HEK293T (cell line): Measurements from ENCODE around the gene ZBTB38.

Experiments
- CTCF ChIA-PET: fragments of 350-600 bp; formaldehyde crosslinking; extraction: SDS; loops from one replicate; lab custom pipeline; 2021; ENCODE audit warnings: antibody characterized with exemption, inconsistent platforms; lab: Yijun Ruan, JAX
- POLR2A ChIA-PET: fragments of 350-600 bp; formaldehyde crosslinking; extraction: SDS; loops from one replicate; lab custom pipeline; 2020; ENCODE audit warnings: antibody characterized with exemption, inconsistent platforms; lab: Yijun Ruan, JAX
- DNase-seq: peaks from one replicate; pipeline ENCODE4 v3.0.0; 2012; ENCODE audit warnings: mixed read lengths; ENCODE audit errors: extremely low spot score
- ARNT ChIP-seq: fragments of 450-650 bp; IDR thresholded peaks from 2 replicates; pipeline ENCODE4 v1.6.1; 2017; ENCODE audit warnings: mild to moderate bottlenecking
- BHLHE40 ChIP-seq: fragments of 450-650 bp; IDR thresholded peaks from 2 replicates; pipeline ENCODE4 v1.6.1; 2016; ENCODE audit warnings: mild to moderate bottlenecking, moderate library complexity, borderline replicate concordance
- CTBP1 ChIP-seq: fragments of 450-650 bp; IDR thresholded peaks from 2 replicates; pipeline ENCODE4 v1.6.1; 2016; ENCODE audit warnings: borderline replicate concordance
- ELF4 ChIP-seq: fragments of 450-650 bp; IDR thresholded peaks from 2 replicates; pipeline ENCODE4 v1.6.1; 2017; ENCODE audit warnings: antibody characterized with exemption
- FOXA1 ChIP-seq: fragments of 450-650 bp; IDR thresholded peaks from 2 replicates; pipeline ENCODE4 v1.6.1; 2016; ENCODE audit warnings: mild to moderate bottlenecking
- FOXK2 ChIP-seq: fragments of 450-650 bp; IDR thresholded peaks from 2 replicates; pipeline ENCODE4 v1.6.1; 2016; ENCODE audit warnings: mild to moderate bottlenecking
- FOXM1 ChIP-seq: fragments of 450-650 bp; IDR thresholded peaks from 2 replicates; pipeline ENCODE4 v1.6.1; 2017; ENCODE audit warnings: mild to moderate bottlenecking, borderline replicate concordance
- HDGF ChIP-seq: fragments of 450-650 bp; IDR thresholded peaks from 2 replicates; pipeline ENCODE4 v1.6.1; 2017; ENCODE audit warnings: antibody characterized with exemption, borderline replicate concordance
- L3MBTL2 ChIP-seq: fragments of 450-650 bp; conservative IDR thresholded peaks from 2 replicates; pipeline ENCODE4 v1.6.1; 2016; ENCODE audit warnings: mild to moderate bottlenecking
- LEF1 ChIP-seq: fragments of 450-650 bp; IDR thresholded peaks from 2 replicates; pipeline ENCODE4 v1.6.1; 2017; ENCODE audit warnings: mild to moderate bottlenecking, borderline replicate concordance
- NFRKB ChIP-seq: fragments of 450-650 bp; IDR thresholded peaks from 2 replicates; pipeline ENCODE4 v1.6.1; 2016; ENCODE audit warnings: mild to moderate bottlenecking, moderate library complexity
- SP1 ChIP-seq: fragments of 450-650 bp; IDR thresholded peaks from 2 replicates; pipeline ENCODE4 v1.6.1; 2017
- SUZ12 ChIP-seq: fragments of 450-650 bp; IDR thresholded peaks from 2 replicates; pipeline ENCODE4 v1.6.1; 2016; ENCODE audit warnings: mild to moderate bottlenecking
- TARDBP ChIP-seq: fragments of 450-650 bp; IDR thresholded peaks from 2 replicates; pipeline ENCODE4 v1.6.1; 2016
- ZNF384 ChIP-seq: fragments of 450-650 bp; IDR thresholded peaks from 2 replicates; pipeline ENCODE4 v1.6.1; 2016
- TF ChIP-seq, protein P1 (sequence below): fragments of 450-650 bp; IDR thresholded peaks from 2 replicates; pipeline ENCODE4 v1.6.1; 2016

The ZBTB38 gene

GRCh38 chr3:141391298-141391990 lies 23.1 kb downstream of the ZBTB38 start:
- TF ChIP-seq ARNT = no peak
- no peak for TF ChIP-seq SUZ12
- TF ChIP-seq BHLHE40 = no peak
- TF ChIP-seq ELF4 = no peak
- TF ChIP-seq, protein P1, sequence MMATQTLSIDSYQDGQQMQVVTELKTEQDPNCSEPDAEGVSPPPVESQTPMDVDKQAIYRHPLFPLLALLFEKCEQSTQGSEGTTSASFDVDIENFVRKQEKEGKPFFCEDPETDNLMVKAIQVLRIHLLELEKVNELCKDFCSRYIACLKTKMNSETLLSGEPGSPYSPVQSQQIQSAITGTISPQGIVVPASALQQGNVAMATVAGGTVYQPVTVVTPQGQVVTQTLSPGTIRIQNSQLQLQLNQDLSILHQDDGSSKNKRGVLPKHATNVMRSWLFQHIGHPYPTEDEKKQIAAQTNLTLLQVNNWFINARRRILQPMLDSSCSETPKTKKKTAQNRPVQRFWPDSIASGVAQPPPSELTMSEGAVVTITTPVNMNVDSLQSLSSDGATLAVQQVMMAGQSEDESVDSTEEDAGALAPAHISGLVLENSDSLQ = no peak
- TF ChIP-seq HDGF = no peak
- no peak for TF ChIP-seq NFRKB
- TF ChIP-seq FOXA1 = no peak
- no peak for TF ChIP-seq CTBP1
- no peak for TF ChIP-seq SP1
- no peak for TF ChIP-seq FOXM1
- no peak for TF ChIP-seq LEF1
- CTCF ChIA-PET = no interaction called here
- POLR2A ChIA-PET = no interaction called here
- no peak for DNase-seq

DNA sequence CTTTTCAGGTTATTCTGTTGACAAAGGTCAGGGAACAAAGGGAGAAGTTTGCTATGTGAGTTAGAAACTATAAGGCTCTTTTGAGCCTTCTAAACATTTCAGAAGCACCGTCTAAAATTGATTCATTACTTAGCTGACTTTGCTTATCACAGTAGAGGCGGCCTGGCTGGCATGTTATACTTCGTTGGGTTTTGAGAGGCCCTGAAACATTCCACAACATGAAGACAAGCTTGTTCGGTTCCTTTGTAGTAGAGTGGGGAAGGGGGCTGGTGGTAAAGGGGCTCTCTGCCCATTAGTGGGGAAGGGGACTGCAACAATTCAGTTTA lies 23.6 kb downstream of the ZBTB38 start:
- no peak for TF ChIP-seq L3MBTL2
- TF ChIP-seq SP1 = no peak
- no peak for TF ChIP-seq FOXA1
- TF ChIP-seq SUZ12 = no peak
- no peak for TF ChIP-seq ARNT
- TF ChIP-seq, protein P1 = no peak
- TF ChIP-seq NFRKB = no peak
- TF ChIP-seq BHLHE40 = no peak
- TF ChIP-seq FOXK2 = no peak
- ChIA-PET POLR2A (no interaction called here), CTCF (no interaction called here)
- no peak for DNase-seq

DNA sequence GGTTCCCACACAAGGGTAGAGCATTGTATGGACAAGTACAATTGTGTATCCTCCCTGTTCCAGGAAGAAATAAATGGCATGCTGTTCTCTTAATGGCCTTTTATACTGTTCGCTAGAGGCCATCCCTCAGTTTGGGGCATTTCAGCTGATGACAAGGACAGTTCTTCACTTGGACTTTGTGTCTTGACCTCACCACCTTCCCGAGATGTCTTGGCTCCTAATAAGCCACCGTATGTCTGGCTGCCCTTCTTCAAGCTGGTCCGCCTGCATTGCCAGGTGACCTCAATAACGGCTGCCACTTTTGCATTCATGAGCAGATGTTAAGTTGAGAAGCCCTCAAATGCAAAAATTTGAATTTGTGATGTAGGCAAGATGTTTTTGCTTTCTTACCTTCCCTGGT lies 24.1 kb downstream of the ZBTB38 start:
- CTCF ChIA-PET = no interaction called here

DNA sequence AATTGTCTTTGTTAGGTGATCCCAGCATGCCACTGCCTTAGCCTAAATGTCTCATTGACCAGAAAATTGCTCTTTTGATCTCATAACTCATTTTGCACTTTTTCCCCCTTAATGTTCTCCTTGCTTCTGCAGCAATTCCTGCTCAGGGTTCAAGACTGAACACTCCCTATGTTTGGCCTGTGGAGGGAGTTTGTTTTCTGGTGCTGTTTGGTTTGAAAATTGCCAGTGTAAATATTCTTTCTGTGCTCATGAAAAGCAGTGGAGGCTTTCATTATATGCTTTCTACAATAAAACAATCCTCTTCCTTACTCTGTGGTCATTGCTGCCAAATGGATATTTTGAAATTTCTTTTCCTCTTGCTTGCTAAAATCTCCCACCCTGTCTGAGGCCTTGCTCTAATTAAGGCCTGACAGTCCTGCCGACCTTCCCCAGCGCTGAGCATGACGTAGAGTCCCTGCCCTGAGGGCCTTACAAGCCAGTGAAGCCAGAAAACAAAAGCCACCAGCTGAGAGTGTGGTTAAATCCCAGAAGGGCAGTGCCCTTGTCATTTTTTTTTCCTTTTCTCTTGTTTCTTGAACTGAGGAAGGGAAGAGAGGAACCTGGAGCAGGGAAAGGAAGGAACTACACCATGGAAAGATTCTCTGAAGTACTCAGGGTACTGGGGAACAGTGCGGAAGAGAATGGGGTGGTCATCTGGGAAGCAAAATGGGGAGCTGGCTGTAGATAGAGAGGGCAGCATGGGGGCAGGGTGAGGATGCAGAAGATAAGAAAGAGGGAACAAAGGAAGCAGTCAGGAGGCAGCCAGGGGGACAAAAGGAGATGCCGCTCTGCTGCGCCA lies 24.8 kb downstream of the ZBTB38 start:
- CTCF ChIA-PET = no interaction called here

More for the DNA sequence above, 24.1 kb downstream of the ZBTB38 start:
- POLR2A ChIA-PET = no interaction called here
- no peak for DNase-seq
- TF ChIP-seq HDGF = no peak
- TF ChIP-seq SP1 = no peak
- TF ChIP-seq SUZ12 = no peak
- TF ChIP-seq, protein P1 = no peak
- no peak for TF ChIP-seq ZNF384
- no peak for TF ChIP-seq NFRKB
- TF ChIP-seq ARNT = no peak
- no peak for TF ChIP-seq ELF4
- no peak for TF ChIP-seq L3MBTL2
- no peak for TF ChIP-seq CTBP1
- TF ChIP-seq BHLHE40 = no peak
- TF ChIP-seq FOXM1 = no peak
- no peak for TF ChIP-seq LEF1
- no peak for TF ChIP-seq FOXK2
- no peak for TF ChIP-seq FOXA1
- no peak for TF ChIP-seq TARDBP

DNA sequence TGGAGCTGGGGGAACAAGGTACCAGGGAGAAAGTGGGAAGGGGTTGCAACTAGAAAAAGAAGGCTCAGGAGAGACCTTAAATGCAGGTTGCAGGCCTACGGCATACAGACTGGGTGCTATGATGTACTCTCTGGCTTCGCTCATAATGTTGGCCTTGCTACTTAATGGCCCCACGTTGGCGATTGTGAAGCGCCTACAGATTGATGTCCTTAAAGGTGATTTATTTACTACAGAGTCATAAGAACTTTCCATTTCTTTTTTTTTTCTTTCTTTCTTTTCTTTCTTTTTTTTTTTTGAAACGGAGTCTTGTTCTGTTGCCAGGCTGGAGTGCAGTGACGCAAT lies 25.4 kb downstream of the ZBTB38 start:
- ChIA-PET POLR2A (no interaction called here), CTCF (no interaction called here)
- DNase-seq = no peak
- no peak for TF ChIP-seq ELF4
- TF ChIP-seq ARNT = no peak
- no peak for TF ChIP-seq FOXA1
- no peak for TF ChIP-seq SP1
- TF ChIP-seq, protein P1 = no peak
- no peak for TF ChIP-seq ZNF384
- TF ChIP-seq TARDBP = no peak
- no peak for TF ChIP-seq FOXK2
- TF ChIP-seq CTBP1 = no peak
- no peak for TF ChIP-seq L3MBTL2
- TF ChIP-seq BHLHE40 = no peak
- TF ChIP-seq FOXM1 = no peak
- TF ChIP-seq SUZ12 = no peak
- TF ChIP-seq NFRKB = no peak

More for the DNA sequence above, 24.8 kb downstream of the ZBTB38 start:
- no peak for TF ChIP-seq TARDBP
- TF ChIP-seq ELF4 = no peak
- TF ChIP-seq LEF1 = no peak
- TF ChIP-seq ARNT = no peak
- no peak for TF ChIP-seq L3MBTL2
- peak; percentile 69; the same call in 1 of the 2 replicates for TF ChIP-seq ZNF384
- TF ChIP-seq NFRKB = no peak
- TF ChIP-seq FOXM1 = no peak
- peak; percentile 23 for DNase-seq
- POLR2A ChIA-PET = no interaction called here
